ENCODE results near the gene CEP164.

DNA sequence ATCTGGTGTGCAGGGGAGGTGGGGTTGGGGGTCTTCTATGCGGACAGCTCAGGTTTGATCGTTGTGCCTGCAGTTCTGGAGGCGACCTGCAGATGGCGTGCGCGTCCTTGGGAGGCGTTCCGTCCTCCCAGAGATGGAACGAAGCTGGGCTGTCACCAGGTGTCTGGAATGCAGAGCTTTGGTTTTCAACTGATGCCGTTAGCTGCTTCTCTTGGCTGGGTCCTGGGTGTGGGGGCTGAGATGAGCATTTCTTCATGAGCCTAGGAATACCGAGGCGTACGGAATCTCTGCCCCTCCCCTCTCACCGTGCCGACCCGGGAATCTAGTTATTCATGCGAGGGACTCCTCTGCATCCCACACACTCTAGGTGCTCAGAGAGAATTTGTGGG is 98.6 kb downstream of the CEP164 start:
- TF ChIP-seq, protein P1, sequence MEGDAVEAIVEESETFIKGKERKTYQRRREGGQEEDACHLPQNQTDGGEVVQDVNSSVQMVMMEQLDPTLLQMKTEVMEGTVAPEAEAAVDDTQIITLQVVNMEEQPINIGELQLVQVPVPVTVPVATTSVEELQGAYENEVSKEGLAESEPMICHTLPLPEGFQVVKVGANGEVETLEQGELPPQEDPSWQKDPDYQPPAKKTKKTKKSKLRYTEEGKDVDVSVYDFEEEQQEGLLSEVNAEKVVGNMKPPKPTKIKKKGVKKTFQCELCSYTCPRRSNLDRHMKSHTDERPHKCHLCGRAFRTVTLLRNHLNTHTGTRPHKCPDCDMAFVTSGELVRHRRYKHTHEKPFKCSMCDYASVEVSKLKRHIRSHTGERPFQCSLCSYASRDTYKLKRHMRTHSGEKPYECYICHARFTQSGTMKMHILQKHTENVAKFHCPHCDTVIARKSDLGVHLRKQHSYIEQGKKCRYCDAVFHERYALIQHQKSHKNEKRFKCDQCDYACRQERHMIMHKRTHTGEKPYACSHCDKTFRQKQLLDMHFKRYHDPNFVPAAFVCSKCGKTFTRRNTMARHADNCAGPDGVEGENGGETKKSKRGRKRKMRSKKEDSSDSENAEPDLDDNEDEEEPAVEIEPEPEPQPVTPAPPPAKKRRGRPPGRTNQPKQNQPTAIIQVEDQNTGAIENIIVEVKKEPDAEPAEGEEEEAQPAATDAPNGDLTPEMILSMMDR (IDR thresholded peaks at IDR 0.05): peak in 1 of 3 donors; percentile 72
- TF ChIP-seq POLR2A (IDR thresholded peaks at IDR 0.05): no peak

Data from lower leg skin (tissue), 3 donors.